Uterus (tissue), 2 donors: ENCODE data around the gene ST6GALNAC5.

Source experiments
- CTCF ChIP-seq, 4 experiments: fragments of 200-600 bp in 2 of 4; fragments of 450-650 bp in 2 of 4; sonication (generic) in 2 of 4; IDR thresholded peaks; one replicate each; pipeline ENCODE4 v1.5.1; 2016 to 2019; ENCODE audit warnings: antibody characterized with exemption in 4 of 4, mild to moderate bottlenecking in 2 of 4, moderate library complexity in 1 of 4
- POLR2A ChIP-seq, 2 donors: fragments of 450-650 bp; IDR thresholded peaks; one replicate each; pipeline ENCODE4 v1.6.1; 2016; ENCODE audit warnings: antibody characterized with exemption in 2 of 2, mild to moderate bottlenecking in 1 of 2, moderate library complexity in 1 of 2

GRCh38 chr1:76905876-76906595 lies 38.8 kb downstream of the ST6GALNAC5 start:
- TF ChIP-seq CTCF (IDR thresholded peaks at IDR 0.05) (no peak), POLR2A (IDR thresholded peaks at IDR 0.05) (no peak)
